HG03571 (cell line): ENCODE results near the gene TBC1D22A.

ENCODE experiments used
- ATAC-seq: cut with Tn5 transposase; IDR thresholded peaks from one replicate; pipeline ENCODE4 v1.9.1; 2021; ENCODE audit not compliant: unreplicated experiment

TBC1D22A gene

GRCh38 chr22:46854125-46854870 lies 91.8 kb downstream of the TBC1D22A start:
- no peak for ATAC-seq

- no peak for ATAC-seq
Observed at GRCh38 chr22:46855681-46856080, 93.2 kb downstream of the TBC1D22A start.

- ATAC-seq: no peak
Observed at GRCh38 chr22:46856661-46857060, 94.2 kb downstream of the TBC1D22A start.

- no peak for ATAC-seq
Observed at GRCh38 chr22:46857142-46857884, 94.9 kb downstream of the TBC1D22A start.

GRCh38 chr22:46857885-46858143 lies 95.4 kb downstream of the TBC1D22A start:
- no peak for ATAC-seq

- no peak for ATAC-seq
Observed at GRCh38 chr22:46858181-46858771, 95.8 kb downstream of the TBC1D22A start.

GRCh38 chr22:46860562-46860961 lies 98.1 kb downstream of the TBC1D22A start:
- no peak for ATAC-seq

GRCh38 chr22:46861468-46862367 lies 99.3 kb downstream of the TBC1D22A start:
- ATAC-seq: no peak

GRCh38 chr22:46862418-46863324 lies 100.2 kb downstream of the TBC1D22A start:
- no peak for ATAC-seq

GRCh38 chr22:46863794-46864193 lies 101.3 kb downstream of the TBC1D22A start:
- ATAC-seq: no peak

- ATAC-seq: no peak
Observed at GRCh38 chr22:46864314-46865051, 102.0 kb downstream of the TBC1D22A start.

GRCh38 chr22:46865052-46865434 lies 102.6 kb downstream of the TBC1D22A start:
- ATAC-seq: no peak

GRCh38 chr22:46865642-46866041 lies 103.2 kb downstream of the TBC1D22A start:
- ATAC-seq: no peak

- no peak for ATAC-seq
Observed at GRCh38 chr22:46866591-46866990, 104.1 kb downstream of the TBC1D22A start.

GRCh38 chr22:46867106-46867505 lies 104.7 kb downstream of the TBC1D22A start:
- no peak for ATAC-seq

GRCh38 chr22:46869329-46869728 lies 106.9 kb downstream of the TBC1D22A start:
- no peak for ATAC-seq

GRCh38 chr22:46869831-46870441 lies 107.5 kb downstream of the TBC1D22A start:
- no peak for ATAC-seq

GRCh38 chr22:46871826-46872225 lies 109.4 kb downstream of the TBC1D22A start:
- ATAC-seq: no peak

- ATAC-seq: no peak
Observed at GRCh38 chr22:46875089-46875488, 112.6 kb downstream of the TBC1D22A start.
